Motor neuron (in vitro differentiated cells): ENCODE measurements around the gene RANBP9. TPM values are rescaled to one million over a fixed set of nuclear protein-coding genes. Genes with fewer than 3 reads are reported as not detected.

Experiments used
- ATAC-seq, 8 experiments: fragments of 200-7000 bp; cut with Tn5 transposase; replicated peaks in 6 of 8; 2 replicates each; pipeline ENCODE4 v1.8.0; 2021; ENCODE audit warnings: mild to moderate bottlenecking in 8 of 8, moderate library complexity in 8 of 8
- H3K27ac ChIP-seq, 2 donors: fragments of 250-450 bp; sonication (Bioruptor Pico); 2 replicates each; pipeline ENCODE4 v1.9.0; 2021; ENCODE audit warnings: antibody characterized with exemption in 2 of 2, mild to moderate bottlenecking in 2 of 2, moderate library complexity in 1 of 2
- H3K4me1 ChIP-seq, 2 donors: fragments of 250-450 bp; sonication (Bioruptor Pico); replicated peaks in 1 of 2; 2 replicates each; pipeline ENCODE4 v1.6.1; 2021; ENCODE audit warnings: antibody characterized with exemption in 2 of 2, mild to moderate bottlenecking in 2 of 2, moderate library complexity in 1 of 2
- H3K4me3 ChIP-seq, 5 donors: fragments of 250-450 bp; sonication (Bioruptor Pico); 2 replicates each; pipeline ENCODE4 v1.9.0; 2021; ENCODE audit warnings: antibody characterized with exemption in 5 of 5, mild to moderate bottlenecking in 5 of 5, moderate library complexity in 4 of 5
- WGBS, 10 experiments: fragments of 450-650 bp; shearing (Covaris generic); methylation state at CpG; one replicate each; pipeline ENCODE4 v1.0.0; 2022; 5-methylcytosine and 5-hydroxymethylcytosine counted together
- in situ Hi-C, 9 experiments: fragments of 400-800 bp; cut with MboI; loops; one replicate each; pipeline ENCODE4 v1.15.0; 2021; ENCODE audit warnings: low sequenced_read_pairs in 9 of 9, low pct_unique_long_range_greater_than_20kb in 2 of 9; ENCODE audit not compliant: unreplicated experiment in 9 of 9
- total RNA-seq, 8 experiments: library from RNA; unstranded; fragments of 300-600 nt; gene quantifications; 2 replicates each; pipeline versions ENCODE4 v1.2.3 to v1.2.4, GENCODE V29; 2022

Gene RANBP9
- total RNA-seq, 8 experiments from 2014 or later = 23.4 to 47.8 (median 37.9) TPM

GRCh38 chr6:13683038-13683437 lies 28.6 kb downstream of the RANBP9 start:
- Histone ChIP-seq H3K4me1 (no peaks in the 10 kb centered on the region), H3K27ac (no peak overlapping the region), H3K4me3 (no peak overlapping the region)
- in situ Hi-C loops = no loop called here
- ATAC-seq = no peak

DNA sequence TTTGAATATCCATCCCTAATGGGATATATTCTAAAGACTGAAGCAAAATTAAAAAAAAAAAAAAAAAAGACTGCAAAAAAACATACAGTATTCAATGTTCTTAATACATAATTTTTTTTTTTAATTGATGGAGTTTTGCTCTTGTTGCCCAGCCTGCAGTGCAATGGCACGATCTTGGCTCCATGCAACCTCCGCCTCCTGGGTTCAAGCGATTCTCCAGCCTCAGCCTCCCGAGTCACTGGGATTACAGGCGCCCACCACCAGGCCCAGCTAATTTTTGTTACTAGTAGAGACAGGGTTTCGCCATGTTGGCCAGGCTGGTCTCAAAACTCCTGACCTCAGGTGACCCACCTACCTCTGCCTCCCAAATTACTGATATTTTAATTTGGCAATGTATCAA lies 29.3 kb downstream of the RANBP9 start:
- in situ Hi-C loops = no loop called here
- Histone ChIP-seq H3K4me1 (no peaks in the 10 kb centered on the region), H3K27ac (no peak overlapping the region), H3K4me3 (no peak overlapping the region)
- WGBS, 10 experiments = 88 to 100% (median 99%) methylated on average over 1 to 6 of the region's 6 CpGs
- no peak for ATAC-seq

DNA sequence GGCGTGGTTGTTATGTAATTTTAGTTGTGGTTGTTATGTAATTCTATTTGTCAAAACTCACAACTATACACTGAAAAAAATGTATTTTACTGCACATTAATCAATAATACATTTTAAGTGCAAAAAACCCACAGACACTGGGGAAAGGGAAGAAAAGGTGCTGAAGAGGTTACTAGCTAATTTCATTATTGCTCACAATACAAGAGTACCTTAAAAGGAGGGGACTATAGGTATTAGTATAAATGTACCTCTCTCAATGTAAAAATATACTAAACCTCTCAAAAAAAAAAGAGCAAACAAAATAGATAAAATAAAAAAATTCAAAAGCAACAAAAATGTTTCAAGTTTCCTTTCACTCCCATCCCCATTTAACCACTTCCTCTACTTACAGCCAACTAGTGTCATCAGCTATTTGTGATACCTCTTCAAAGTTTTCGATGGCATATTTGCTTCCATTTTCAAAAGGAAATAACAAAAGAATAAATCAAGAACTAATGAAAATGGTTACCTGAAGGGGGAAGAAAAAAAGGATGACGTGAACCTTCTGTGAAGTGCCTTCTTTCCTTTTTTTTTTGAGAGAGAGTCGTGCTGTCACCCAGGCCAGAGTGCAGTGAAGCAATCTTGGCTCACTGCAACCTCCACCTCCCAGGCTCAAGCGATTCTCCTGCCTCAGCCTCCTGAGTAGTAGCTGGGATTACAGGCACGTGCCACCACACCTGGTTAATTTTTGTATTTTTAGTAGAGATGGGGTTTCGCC lies 30.2 kb downstream of the RANBP9 start:
- in situ Hi-C loops = no loop called here
- 83 to 100% (median 97%) methylated on average over 2 to 6 of the region's 7 CpGs for WGBS, 10 experiments
- Histone ChIP-seq H3K4me3 (no peak overlapping the region), H3K4me1 (no peaks in the 10 kb centered on the region), H3K27ac (no peak overlapping the region)
- no peak for ATAC-seq

DNA sequence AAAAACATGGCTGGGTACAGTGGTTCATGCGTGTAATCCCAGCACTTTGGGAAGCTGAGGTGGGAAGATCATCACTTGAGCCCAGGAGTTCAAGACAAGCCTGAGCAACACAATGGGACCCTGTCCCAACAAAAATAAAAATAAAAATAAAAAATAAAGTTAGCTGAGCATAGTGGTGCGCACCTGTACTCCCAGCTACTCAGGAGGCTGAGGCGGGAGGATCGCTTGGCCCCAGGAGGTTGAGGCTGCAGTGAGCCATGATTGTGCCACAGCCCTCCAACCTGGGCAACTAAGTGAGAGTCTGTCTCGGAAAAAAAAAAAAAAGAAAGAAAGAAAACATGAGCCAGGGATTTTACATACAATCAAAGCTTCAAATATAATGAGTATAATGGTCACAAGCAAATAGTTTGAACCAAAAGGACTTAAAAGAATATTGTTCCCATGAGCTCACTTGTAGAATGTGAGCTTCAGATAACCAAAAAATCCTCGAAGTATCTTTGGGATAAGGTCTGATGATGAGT lies 31.1 kb downstream of the RANBP9 start:
- H3K4me3 ChIP-seq = no peak overlapping the region
- no peak for ATAC-seq
- in situ Hi-C loops = no loop called here
- 87 to 100% (median 95%) methylated on average over 2 to 6 of the region's 6 CpGs for WGBS, 10 experiments
- H3K27ac ChIP-seq = no peak overlapping the region
- no peaks in the 10 kb centered on the region for H3K4me1 ChIP-seq

- Histone ChIP-seq H3K27ac (no peak overlapping the region), H3K4me3 (no peak overlapping the region), H3K4me1 (no peaks in the 10 kb centered on the region)
- in situ Hi-C loops = no loop called here
- 83 to 100% (median 99%) methylated on average over 1 to 2 of the region's 2 CpGs for WGBS, 10 experiments
- ATAC-seq = no peak
Measured at GRCh38 chr6:13679996-13680395, 31.6 kb downstream of the RANBP9 start.

- H3K4me1 ChIP-seq = no peaks in the 10 kb centered on the region
- 81 to 100% (median 93%) methylated on average over 2 to 4 of the region's 4 CpGs; no CpG with 5 or more reads in 1 of the 10 experiments for WGBS, 10 experiments
- no peak overlapping the region for H3K27ac ChIP-seq
- in situ Hi-C loops = no loop called here
- ATAC-seq = no peak
- H3K4me3 ChIP-seq = no peak overlapping the region
Measured at GRCh38 chr6:13678255-13678983, 33.2 kb downstream of the RANBP9 start.

GRCh38 chr6:13677878-13678254 lies 33.8 kb downstream of the RANBP9 start:
- 83 to 100% (median 97%) methylated on average over 1 to 3 of the region's 3 CpGs; no CpG with 5 or more reads in 1 of the 10 experiments for WGBS, 10 experiments
- ATAC-seq = no peak
- no peaks in the 10 kb centered on the region for H3K4me1 ChIP-seq
- H3K4me3 ChIP-seq = no peak overlapping the region
- no peak overlapping the region for H3K27ac ChIP-seq
- in situ Hi-C loops = no loop called here

DNA sequence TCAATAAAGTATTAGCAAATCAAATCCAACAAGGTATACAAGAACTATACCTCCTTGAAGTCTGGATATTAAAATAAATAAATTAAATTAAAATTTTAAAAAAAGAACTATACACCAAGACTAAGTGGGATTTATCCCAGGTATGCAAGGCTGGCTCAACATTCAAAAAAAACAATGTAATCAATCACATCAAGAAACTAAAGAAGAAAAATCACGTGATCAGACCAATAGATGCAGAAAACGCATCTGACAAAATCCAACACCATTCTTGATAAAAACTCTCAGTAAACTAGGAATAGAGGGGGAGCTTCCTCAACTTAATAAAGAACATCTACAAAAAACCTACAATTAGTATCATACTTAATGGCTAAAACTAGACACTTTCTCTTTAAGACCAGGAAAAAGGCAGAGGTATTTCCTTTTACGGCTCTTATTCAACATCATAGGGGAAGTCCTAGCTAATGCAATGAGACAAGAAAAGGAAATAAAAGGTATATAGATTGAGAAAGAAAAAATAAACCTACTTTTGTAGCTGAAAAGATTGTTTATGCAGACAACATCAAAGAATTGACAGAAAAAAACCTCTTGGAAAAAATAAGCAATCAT lies 35.0 kb downstream of the RANBP9 start:
- no peak for ATAC-seq
- Histone ChIP-seq H3K4me1 (no peaks in the 10 kb centered on the region), H3K27ac (no peak overlapping the region), H3K4me3 (no peak overlapping the region)
- in situ Hi-C loops = no loop called here
- 80 to 100% (median 96%) methylated on average over 1 to 3 of the region's 3 CpGs; no CpG with 5 or more reads in 1 of the 10 experiments for WGBS, 10 experiments

DNA sequence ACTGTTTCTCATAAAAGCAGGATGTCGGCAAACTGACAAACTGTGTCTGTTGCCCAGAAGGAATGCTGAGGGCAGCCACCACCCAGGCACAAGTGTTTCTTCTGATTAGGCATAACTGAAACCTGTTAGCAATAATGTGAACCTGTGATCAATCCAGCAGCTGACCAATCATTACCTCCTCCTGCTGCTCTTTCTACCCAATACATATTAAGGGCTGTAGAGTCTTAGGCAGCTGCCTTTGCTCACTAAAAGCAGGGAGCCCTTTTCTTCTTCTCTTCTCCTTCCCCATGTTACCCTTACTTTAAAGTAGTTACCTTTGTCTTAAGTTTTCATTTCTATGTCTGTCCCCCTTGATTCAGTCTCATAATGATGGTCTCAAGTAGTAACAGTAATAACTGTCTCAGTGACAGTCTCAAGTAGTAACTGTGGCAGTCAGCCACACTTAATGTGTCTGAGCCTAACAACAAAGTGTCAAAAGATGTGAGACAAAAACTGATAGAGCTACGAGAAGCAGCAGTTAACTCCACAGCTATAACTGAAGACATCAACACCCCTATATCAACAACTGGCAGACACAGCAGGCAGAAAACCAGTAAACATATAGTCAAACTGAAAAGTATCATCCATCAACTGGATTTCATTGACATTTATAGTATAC lies 37.0 kb downstream of the RANBP9 start:
- WGBS, 10 experiments = 50 to 86% (median 74%) methylated on average over 1 to 2 of the region's 2 CpGs; no CpG with 5 or more reads in 2 of the 10 experiments
- in situ Hi-C loops = no loop called here

GRCh38 chr6:13673825-13674444 lies 37.7 kb downstream of the RANBP9 start:
- no peak overlapping the region for H3K27ac ChIP-seq
- in situ Hi-C loops = no loop called here
- no peak for ATAC-seq
- no peaks in the 10 kb centered on the region for H3K4me1 ChIP-seq
- 71 to 100% (median 94%) methylated on average over 1 to 3 of the region's 3 CpGs for WGBS, 10 experiments
- H3K4me3 ChIP-seq = no peak overlapping the region

More for the DNA sequence above, 37.0 kb downstream of the RANBP9 start:
- Histone ChIP-seq H3K4me3 (no peak overlapping the region), H3K4me1 (no peaks in the 10 kb centered on the region), H3K27ac (no peak overlapping the region)
- ATAC-seq = no peak

GRCh38 chr6:13673368-13673767 lies 38.3 kb downstream of the RANBP9 start:
- ATAC-seq = no peak
- Histone ChIP-seq H3K4me3 (no peak overlapping the region), H3K27ac (no peak overlapping the region), H3K4me1 (no peaks in the 10 kb centered on the region)
- WGBS, 10 experiments = 57 to 89% (median 83%) methylated on average over 1 of the region's 1 CpG
- in situ Hi-C loops = no loop called here

- ATAC-seq = no peak
- Histone ChIP-seq H3K4me3 (no peak overlapping the region), H3K27ac (no peak overlapping the region), H3K4me1 (no peaks in the 10 kb centered on the region)
- in situ Hi-C loops = no loop called here
Measured at GRCh38 chr6:13672904-13673303, 38.7 kb downstream of the RANBP9 start.
